ENCODE data around the gene ZNF292. TPM values are rescaled to one million over a fixed set of nuclear protein-coding genes. Genes with fewer than 3 reads are reported as not detected.
"Not testable (repeated sequence)": the region's sequence is repeated elsewhere in the genome, so short reads cannot be mapped to it uniquely, and the experiment has no call there.

ZNF292 gene
- total and polyA plus RNA-seq, 5 donors from 2014 or later = 25.6 to 119 (median 33.1) TPM

DNA sequence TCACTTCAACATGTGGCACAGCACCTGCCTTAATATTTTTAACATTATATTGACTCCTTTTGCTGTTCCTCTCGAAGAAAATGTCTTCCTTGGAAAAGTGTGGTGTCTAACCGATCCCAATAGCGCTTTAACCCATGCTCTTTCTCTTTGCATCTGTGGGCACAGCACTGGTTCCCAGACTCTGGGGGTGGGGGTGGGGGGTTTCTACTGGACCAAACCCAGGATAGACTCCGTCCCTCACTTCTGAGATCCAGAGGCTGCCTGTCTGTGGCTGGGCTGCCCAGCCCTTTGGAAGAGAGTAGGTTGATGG is 3.9 kb upstream of the ZNF292 start:
- Histone ChIP-seq H3K4me1 (ENCODE audit: control insufficient read depth, insufficient read depth, low read length, poor library complexity, severe bottlenecking) (peaks cover 40% of the 10 kb centered on the region), H3K9me3 (ENCODE audit: control insufficient read depth in 2 of 2, low read length in 2 of 2) (no peaks in the 10 kb centered on the region), H3K36me3 (ENCODE audit: control insufficient read depth, insufficient read depth, low read length) (no peaks in the 10 kb centered on the region), H3K27ac (ENCODE audit: insufficient read depth, low read length, poor library complexity, severe bottlenecking) (peak overlapping the region; percentile 99), H3K4me3 (ENCODE audit: low read depth, low read length) (peak overlapping the region; percentile 61), H3K27me3 (ENCODE audit: control insufficient read depth, insufficient read depth, low read length) (no peaks in the 10 kb centered on the region)
- Mint-ChIP-seq H3K4me3 (peak overlapping the region in 3 of 4 donors; percentile 84 to 99 (median 90)), H3K4me1 (peaks cover 15 to 39% (median 25%) of the 10 kb centered on the region in 4 donors), H3K27me3 (no peaks in the 10 kb centered on the region), H3K27ac (peak overlapping the region; percentile 48 to 98 (median 95)), H3K36me3 (no peaks in the 10 kb centered on the region), H3K9me3 (peaks cover 0 to 4% (median 0%) of the 10 kb centered on the region in 7 donors)
- no peak for DNase-seq
- ATAC-seq (ENCODE audit: low read depth in 2 of 2) = no peak

DNA sequence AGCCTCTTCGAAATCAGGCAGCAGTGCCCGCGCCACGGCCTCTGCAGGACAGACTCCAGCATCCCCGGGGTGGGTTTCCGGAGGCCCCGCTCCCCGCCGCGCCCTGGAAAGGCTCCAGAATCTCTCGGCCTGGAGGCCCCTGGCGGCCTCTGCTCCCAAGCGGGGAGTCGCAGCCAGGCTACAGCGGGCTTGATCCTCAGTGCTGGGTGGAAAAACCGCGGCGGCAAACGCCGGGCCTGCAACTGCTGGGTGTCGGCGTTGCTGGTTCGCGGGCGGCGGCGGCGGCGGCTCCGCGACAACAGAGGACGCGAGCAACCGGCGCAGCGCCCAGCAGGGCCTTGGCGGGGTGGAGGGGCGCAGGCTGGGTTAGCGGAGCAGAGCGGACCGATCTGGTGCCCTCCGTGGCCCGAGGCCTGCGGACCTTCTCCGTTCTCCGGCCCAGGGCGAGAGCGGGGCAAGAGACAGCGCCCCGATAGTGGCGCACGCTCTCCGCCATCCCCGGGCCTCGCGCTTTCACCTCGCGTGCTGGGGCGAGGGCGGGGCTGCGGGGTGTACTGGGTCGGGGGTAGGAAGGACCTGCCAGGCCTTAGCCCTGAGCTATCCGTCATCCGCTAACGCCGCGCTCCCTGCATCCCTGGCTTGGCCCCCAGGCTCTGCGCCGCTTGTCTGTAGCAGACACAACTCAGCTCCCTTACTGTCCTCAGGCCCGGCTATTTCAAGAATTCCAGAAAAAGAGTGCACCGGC is 3.4 kb upstream of the ZNF292 start:
- H3K4me1 ChIP-seq (ENCODE audit: control insufficient read depth, insufficient read depth, low read length, poor library complexity, severe bottlenecking) = peaks cover 45% of the 10 kb centered on the region
- Mint-ChIP-seq H3K27me3 (no peaks in the 10 kb centered on the region), H3K4me1 (peaks cover 18 to 44% (median 30%) of the 10 kb centered on the region in 4 donors), H3K4me3 (peak overlapping the region; percentile 84 to 99 (median 91)), H3K27ac (peak overlapping the region; percentile 95 to 98 (median 97)), H3K9me3 (peaks cover 0 to 4% (median 0%) of the 10 kb centered on the region in 7 donors), H3K36me3 (no peaks in the 10 kb centered on the region)
- DNase-seq (peak; percentile 57 to 84 (median 75)), ATAC-seq (ENCODE audit: low read depth in 2 of 2) (peak; percentile 55 to 57)
- H3K27ac ChIP-seq (ENCODE audit: insufficient read depth, low read length, poor library complexity, severe bottlenecking) = peak overlapping the region; percentile 99
- peak overlapping the region; percentile 87 for H3K4me3 ChIP-seq (ENCODE audit: low read depth, low read length)
- no peaks in the 10 kb centered on the region for H3K27me3 ChIP-seq (ENCODE audit: control insufficient read depth, insufficient read depth, low read length)
- no peaks in the 10 kb centered on the region for H3K36me3 ChIP-seq (ENCODE audit: control insufficient read depth, insufficient read depth, low read length)
- no peaks in the 10 kb centered on the region for H3K9me3 ChIP-seq (ENCODE audit: control insufficient read depth in 2 of 2, low read length in 2 of 2)

- Mint-ChIP-seq H3K9me3 (peaks cover 0 to 4% (median 0%) of the 10 kb centered on the region in 7 donors), H3K4me1 (peaks cover 21 to 46% (median 32%) of the 10 kb centered on the region in 4 donors), H3K4me3 (peak overlapping the region; percentile 84 to 99 (median 91)), H3K27me3 (no peaks in the 10 kb centered on the region), H3K27ac (peak overlapping the region; percentile 95 to 98 (median 97)), H3K36me3 (no peaks in the 10 kb centered on the region)
- no peak for DNase-seq
- Histone ChIP-seq H3K27me3 (ENCODE audit: control insufficient read depth, insufficient read depth, low read length) (no peaks in the 10 kb centered on the region), H3K9me3 (ENCODE audit: control insufficient read depth in 2 of 2, low read length in 2 of 2) (no peaks in the 10 kb centered on the region), H3K27ac (ENCODE audit: insufficient read depth, low read length, poor library complexity, severe bottlenecking) (peak overlapping the region; percentile 99), H3K4me1 (ENCODE audit: control insufficient read depth, insufficient read depth, low read length, poor library complexity, severe bottlenecking) (peaks cover 51% of the 10 kb centered on the region), H3K36me3 (ENCODE audit: control insufficient read depth, insufficient read depth, low read length) (no peaks in the 10 kb centered on the region), H3K4me3 (ENCODE audit: low read depth, low read length) (peak overlapping the region; percentile 87)
- ATAC-seq (ENCODE audit: low read depth in 2 of 2) = no peak
Observed at GRCh38 chr6:87152526-87152955, 2.8 kb upstream of the ZNF292 start.

GRCh38 chr6:87154641-87154992 is 748 bp upstream of the ZNF292 start:
- Mint-ChIP-seq H3K36me3 (peaks cover 3% of the 10 kb centered on the region), H3K27ac (peak overlapping the region; percentile 94 to 98 (median 98)), H3K4me3 (peak overlapping the region; percentile 92 to 99 (median 96)), H3K27me3 (no peaks in the 10 kb centered on the region), H3K4me1 (peaks cover 26 to 62% (median 36%) of the 10 kb centered on the region in 4 donors), H3K9me3 (peaks cover 0 to 4% (median 0%) of the 10 kb centered on the region in 7 donors)
- peak overlapping the region; percentile 87 for H3K4me3 ChIP-seq (ENCODE audit: low read depth, low read length)
- H3K27ac ChIP-seq (ENCODE audit: insufficient read depth, low read length, poor library complexity, severe bottlenecking) = peak overlapping the region; percentile 99
- no peaks in the 10 kb centered on the region for H3K9me3 ChIP-seq (ENCODE audit: control insufficient read depth in 2 of 2, low read length in 2 of 2)
- H3K36me3 ChIP-seq (ENCODE audit: control insufficient read depth, insufficient read depth, low read length) = no peaks in the 10 kb centered on the region
- H3K4me1 ChIP-seq (ENCODE audit: control insufficient read depth, insufficient read depth, low read length, poor library complexity, severe bottlenecking) = peaks cover 71% of the 10 kb centered on the region
- DNase-seq (no peak), ATAC-seq (ENCODE audit: low read depth in 2 of 2) (no peak)
- H3K27me3 ChIP-seq (ENCODE audit: control insufficient read depth, insufficient read depth, low read length) = no peaks in the 10 kb centered on the region

GRCh38 chr6:87155842-87156815 is 764 bp downstream of the ZNF292 start:
- peak overlapping the region; percentile 99 for H3K27ac ChIP-seq (ENCODE audit: insufficient read depth, low read length, poor library complexity, severe bottlenecking)
- peak overlapping the region; percentile 91 for H3K4me3 ChIP-seq (ENCODE audit: low read depth, low read length)
- peaks cover 3% of the 10 kb centered on the region for H3K36me3 Mint-ChIP-seq
- peak overlapping the region; percentile 92 to 99 (median 96) for H3K4me3 Mint-ChIP-seq
- H3K9me3 ChIP-seq (ENCODE audit: control insufficient read depth in 2 of 2, low read length in 2 of 2) = no peaks in the 10 kb centered on the region
- DNase-seq (peak in 1 of 3 donors; percentile 68), ATAC-seq (ENCODE audit: low read depth in 2 of 2) (no peak)
- H3K4me1 Mint-ChIP-seq = peaks cover 35 to 74% (median 50%) of the 10 kb centered on the region in 4 donors
- no peaks in the 10 kb centered on the region for H3K27me3 Mint-ChIP-seq
- no peaks in the 10 kb centered on the region for H3K36me3 ChIP-seq (ENCODE audit: control insufficient read depth, insufficient read depth, low read length)
- H3K4me1 ChIP-seq (ENCODE audit: control insufficient read depth, insufficient read depth, low read length, poor library complexity, severe bottlenecking) = peaks cover 81% of the 10 kb centered on the region
- no peaks in the 10 kb centered on the region for H3K27me3 ChIP-seq (ENCODE audit: control insufficient read depth, insufficient read depth, low read length)
- peaks cover 0 to 4% (median 0%) of the 10 kb centered on the region in 7 donors for H3K9me3 Mint-ChIP-seq
- peak overlapping the region; percentile 94 to 98 (median 98) for H3K27ac Mint-ChIP-seq

DNA sequence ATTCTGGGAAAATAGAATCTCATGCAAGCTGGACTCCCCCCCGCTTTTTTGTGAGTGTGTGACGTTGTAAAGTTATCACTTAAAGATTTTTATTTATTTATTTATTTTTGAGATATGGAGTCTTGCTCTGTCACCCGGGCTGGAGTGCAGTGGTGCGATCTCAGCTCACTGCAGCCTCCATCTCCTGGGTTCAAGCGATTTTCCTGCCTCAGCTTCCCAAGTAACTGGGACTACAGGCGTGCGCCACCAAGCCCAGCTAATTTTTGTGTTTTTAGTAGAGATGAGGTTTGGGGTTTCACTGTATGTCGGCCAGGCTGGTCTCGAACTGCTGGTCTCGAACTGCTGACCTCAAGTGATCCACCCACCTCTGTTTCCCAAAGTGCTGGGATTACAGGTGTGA is 2.2 kb downstream of the ZNF292 start:
- not testable (repeated sequence) for H3K36me3 Mint-ChIP-seq; H3K36me3 ChIP-seq (ENCODE audit: control insufficient read depth, insufficient read depth, low read length); DNase-seq; H3K27me3 Mint-ChIP-seq; ATAC-seq (ENCODE audit: low read depth in 2 of 2); H3K27me3 ChIP-seq (ENCODE audit: control insufficient read depth, insufficient read depth, low read length); H3K9me3 ChIP-seq (ENCODE audit: control insufficient read depth in 2 of 2, low read length in 2 of 2); H3K9me3 Mint-ChIP-seq
- Histone ChIP-seq H3K4me1 (ENCODE audit: control insufficient read depth, insufficient read depth, low read length, poor library complexity, severe bottlenecking) (peaks cover 83% of the 10 kb centered on the region), H3K27ac (ENCODE audit: insufficient read depth, low read length, poor library complexity, severe bottlenecking) (peak overlapping the region; percentile 99), H3K4me3 (ENCODE audit: low read depth, low read length) (peak overlapping the region; percentile 91)
- Mint-ChIP-seq H3K4me3 (peak overlapping the region; percentile 72 to 99 (median 86)), H3K4me1 (peaks cover 45 to 81% (median 59%) of the 10 kb centered on the region in 4 donors), H3K27ac (peak overlapping the region in 2 of 3 donors; percentile 69 to 98)

DNA sequence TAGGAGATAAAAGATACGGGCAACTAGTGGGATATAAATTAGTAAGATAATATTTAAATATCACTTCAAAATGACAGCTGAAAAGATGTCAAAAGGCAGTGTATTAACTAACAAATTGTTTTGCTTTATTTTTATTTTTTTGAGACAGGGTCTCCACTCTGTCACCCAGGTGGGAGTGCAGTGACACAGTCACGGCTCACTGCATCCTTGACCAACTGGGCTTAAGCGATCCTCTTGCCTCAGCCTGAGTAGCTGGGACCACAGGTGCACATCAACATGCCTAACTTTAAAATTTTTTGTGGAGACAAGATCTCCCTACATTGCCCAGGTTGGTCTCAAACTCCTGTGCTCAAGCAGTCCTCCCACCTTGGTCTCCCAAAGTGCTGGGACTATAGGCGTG is 5.9 kb downstream of the ZNF292 start:
- peaks cover 0 to 2% (median 0%) of the 10 kb centered on the region in 7 donors for H3K9me3 Mint-ChIP-seq
- Histone ChIP-seq H3K27ac (ENCODE audit: insufficient read depth, low read length, poor library complexity, severe bottlenecking) (no peak overlapping the region), H3K36me3 (ENCODE audit: control insufficient read depth, insufficient read depth, low read length) (no peaks in the 10 kb centered on the region), H3K4me3 (ENCODE audit: low read depth, low read length) (peak overlapping the region; percentile 51), H3K9me3 (ENCODE audit: control insufficient read depth in 2 of 2, low read length in 2 of 2) (no peaks in the 10 kb centered on the region), H3K4me1 (ENCODE audit: control insufficient read depth, insufficient read depth, low read length, poor library complexity, severe bottlenecking) (peaks cover 90% of the 10 kb centered on the region), H3K27me3 (ENCODE audit: control insufficient read depth, insufficient read depth, low read length) (no peaks in the 10 kb centered on the region)
- H3K27ac Mint-ChIP-seq = no peak overlapping the region
- peaks cover 13% of the 10 kb centered on the region for H3K36me3 Mint-ChIP-seq
- ATAC-seq (ENCODE audit: low read depth in 2 of 2) (no peak), DNase-seq (no peak)
- no peak overlapping the region for H3K4me3 Mint-ChIP-seq
- H3K4me1 Mint-ChIP-seq = peaks cover 57 to 89% (median 71%) of the 10 kb centered on the region in 4 donors
- no peaks in the 10 kb centered on the region for H3K27me3 Mint-ChIP-seq
